ENCODE measurements around the gene POTEJ. TPM values are rescaled to one million over a fixed set of nuclear protein-coding genes. Genes with fewer than 3 reads are reported as not detected.
"Not testable (repeated sequence)": the region's sequence is repeated elsewhere in the genome, so short reads cannot be mapped to it uniquely, and the experiment has no call there.

POTEJ gene
- total and polyA plus RNA-seq, 4 donors, result not detected

- H3K9ac ChIP-seq (ENCODE audit: low read depth in 1 of 2, low read length in 2 of 2); H3K9me3 ChIP-seq (ENCODE audit: control insufficient read depth in 4 of 4, low read length in 3 of 4); H3K4me3 ChIP-seq (ENCODE audit: low read depth in 1 of 3, low read length in 3 of 3); H3K4me1 ChIP-seq (ENCODE audit: control insufficient read depth in 4 of 4, insufficient read depth in 4 of 4, low read length in 3 of 4); H3K27me3 ChIP-seq (ENCODE audit: control insufficient read depth in 4 of 4, insufficient read depth in 4 of 4, low read length in 3 of 4); H3K36me3 ChIP-seq (ENCODE audit: control insufficient read depth in 4 of 4, insufficient read depth in 3 of 4, low read depth in 1 of 4, low read length in 3 of 4); DNase-seq (ENCODE audit: low spot score); H3K27ac ChIP-seq (ENCODE audit: low read depth in 1 of 2, low read length in 2 of 2): not testable (repeated sequence)
- 74% methylated on average over 9 of the region's 10 CpGs for WGBS
These were observed 17.7 kb downstream of the POTEJ start for GRCh38 chr2:130628784-130629475.

- H3K9me3 ChIP-seq (ENCODE audit: control insufficient read depth in 4 of 4, low read length in 3 of 4); H3K9ac ChIP-seq (ENCODE audit: low read depth in 1 of 2, low read length in 2 of 2); H3K4me3 ChIP-seq (ENCODE audit: low read depth in 1 of 3, low read length in 3 of 3); H3K4me1 ChIP-seq (ENCODE audit: control insufficient read depth in 4 of 4, insufficient read depth in 4 of 4, low read length in 3 of 4); H3K27ac ChIP-seq (ENCODE audit: low read depth in 1 of 2, low read length in 2 of 2); DNase-seq (ENCODE audit: low spot score); H3K36me3 ChIP-seq (ENCODE audit: control insufficient read depth in 4 of 4, insufficient read depth in 3 of 4, low read depth in 1 of 4, low read length in 3 of 4); H3K27me3 ChIP-seq (ENCODE audit: control insufficient read depth in 4 of 4, insufficient read depth in 4 of 4, low read length in 3 of 4): not testable (repeated sequence)
- WGBS, result 62% methylated on average over 2 of the region's 2 CpGs
These were observed 27.7 kb downstream of the POTEJ start for GRCh38 chr2:130638973-130639372.

- not testable (repeated sequence) for H3K4me3 ChIP-seq (ENCODE audit: low read depth in 1 of 3, low read length in 3 of 3); H3K9ac ChIP-seq (ENCODE audit: low read depth in 1 of 2, low read length in 2 of 2); H3K27me3 ChIP-seq (ENCODE audit: control insufficient read depth in 4 of 4, insufficient read depth in 4 of 4, low read length in 3 of 4); H3K27ac ChIP-seq (ENCODE audit: low read depth in 1 of 2, low read length in 2 of 2); H3K4me1 ChIP-seq (ENCODE audit: control insufficient read depth in 4 of 4, insufficient read depth in 4 of 4, low read length in 3 of 4); DNase-seq (ENCODE audit: low spot score); H3K9me3 ChIP-seq (ENCODE audit: control insufficient read depth in 4 of 4, low read length in 3 of 4); H3K36me3 ChIP-seq (ENCODE audit: control insufficient read depth in 4 of 4, insufficient read depth in 3 of 4, low read depth in 1 of 4, low read length in 3 of 4)
- WGBS, result 63% methylated on average over 4 of the region's 4 CpGs
These were observed 30.4 kb downstream of the POTEJ start for GRCh38 chr2:130641688-130642087.

- 23% methylated on average over 1 of the region's 1 CpG for WGBS
These were observed 38.0 kb downstream of the POTEJ start for GRCh38 chr2:130649285-130649684.

GRCh38 chr2:130664506-130664905 is 53.3 kb downstream of the POTEJ start:
- H3K36me3 ChIP-seq (ENCODE audit: control insufficient read depth in 4 of 4, insufficient read depth in 3 of 4, low read depth in 1 of 4, low read length in 3 of 4); H3K27me3 ChIP-seq (ENCODE audit: control insufficient read depth in 4 of 4, insufficient read depth in 4 of 4, low read length in 3 of 4); H3K9ac ChIP-seq (ENCODE audit: low read depth in 1 of 2, low read length in 2 of 2); DNase-seq (ENCODE audit: low spot score); H3K27ac ChIP-seq (ENCODE audit: low read depth in 1 of 2, low read length in 2 of 2); H3K4me3 ChIP-seq (ENCODE audit: low read depth in 1 of 3, low read length in 3 of 3); H3K9me3 ChIP-seq (ENCODE audit: control insufficient read depth in 4 of 4, low read length in 3 of 4); H3K4me1 ChIP-seq (ENCODE audit: control insufficient read depth in 4 of 4, insufficient read depth in 4 of 4, low read length in 3 of 4): not testable (repeated sequence)
- WGBS, result 91% methylated on average over 6 of the region's 6 CpGs

More at GRCh38 chr2:130649285-130649684, 38.0 kb downstream of the POTEJ start:
- not testable (repeated sequence) for H3K27me3 ChIP-seq (ENCODE audit: control insufficient read depth in 4 of 4, insufficient read depth in 4 of 4, low read length in 3 of 4); H3K4me1 ChIP-seq (ENCODE audit: control insufficient read depth in 4 of 4, insufficient read depth in 4 of 4, low read length in 3 of 4); H3K9ac ChIP-seq (ENCODE audit: low read depth in 1 of 2, low read length in 2 of 2); DNase-seq (ENCODE audit: low spot score); H3K4me3 ChIP-seq (ENCODE audit: low read depth in 1 of 3, low read length in 3 of 3); H3K27ac ChIP-seq (ENCODE audit: low read depth in 1 of 2, low read length in 2 of 2); H3K9me3 ChIP-seq (ENCODE audit: control insufficient read depth in 4 of 4, low read length in 3 of 4); H3K36me3 ChIP-seq (ENCODE audit: control insufficient read depth in 4 of 4, insufficient read depth in 3 of 4, low read depth in 1 of 4, low read length in 3 of 4)

- not testable (repeated sequence) for H3K9me3 ChIP-seq (ENCODE audit: control insufficient read depth in 4 of 4, low read length in 3 of 4); H3K27ac ChIP-seq (ENCODE audit: low read depth in 1 of 2, low read length in 2 of 2); H3K27me3 ChIP-seq (ENCODE audit: control insufficient read depth in 4 of 4, insufficient read depth in 4 of 4, low read length in 3 of 4); H3K9ac ChIP-seq (ENCODE audit: low read depth in 1 of 2, low read length in 2 of 2); DNase-seq (ENCODE audit: low spot score); H3K4me1 ChIP-seq (ENCODE audit: control insufficient read depth in 4 of 4, insufficient read depth in 4 of 4, low read length in 3 of 4); H3K4me3 ChIP-seq (ENCODE audit: low read depth in 1 of 3, low read length in 3 of 3); H3K36me3 ChIP-seq (ENCODE audit: control insufficient read depth in 4 of 4, insufficient read depth in 3 of 4, low read depth in 1 of 4, low read length in 3 of 4)
- 81% methylated on average over 5 of the region's 5 CpGs for WGBS
These were observed 54.4 kb downstream of the POTEJ start for GRCh38 chr2:130665596-130665995.

GRCh38 chr2:130667516-130667915 is 56.3 kb downstream of the POTEJ start:
- H3K4me1 ChIP-seq (ENCODE audit: control insufficient read depth in 4 of 4, insufficient read depth in 4 of 4, low read length in 3 of 4); H3K27ac ChIP-seq (ENCODE audit: low read depth in 1 of 2, low read length in 2 of 2); H3K9me3 ChIP-seq (ENCODE audit: control insufficient read depth in 4 of 4, low read length in 3 of 4); H3K36me3 ChIP-seq (ENCODE audit: control insufficient read depth in 4 of 4, insufficient read depth in 3 of 4, low read depth in 1 of 4, low read length in 3 of 4); H3K9ac ChIP-seq (ENCODE audit: low read depth in 1 of 2, low read length in 2 of 2); H3K4me3 ChIP-seq (ENCODE audit: low read depth in 1 of 3, low read length in 3 of 3); H3K27me3 ChIP-seq (ENCODE audit: control insufficient read depth in 4 of 4, insufficient read depth in 4 of 4, low read length in 3 of 4); DNase-seq (ENCODE audit: low spot score): not testable (repeated sequence)
- 93% methylated on average over 10 of the region's 10 CpGs for WGBS

- not testable (repeated sequence) for H3K9me3 ChIP-seq (ENCODE audit: control insufficient read depth in 4 of 4, low read length in 3 of 4); H3K4me3 ChIP-seq (ENCODE audit: low read depth in 1 of 3, low read length in 3 of 3); H3K4me1 ChIP-seq (ENCODE audit: control insufficient read depth in 4 of 4, insufficient read depth in 4 of 4, low read length in 3 of 4); DNase-seq (ENCODE audit: low spot score); H3K27me3 ChIP-seq (ENCODE audit: control insufficient read depth in 4 of 4, insufficient read depth in 4 of 4, low read length in 3 of 4); H3K36me3 ChIP-seq (ENCODE audit: control insufficient read depth in 4 of 4, insufficient read depth in 3 of 4, low read depth in 1 of 4, low read length in 3 of 4); H3K9ac ChIP-seq (ENCODE audit: low read depth in 1 of 2, low read length in 2 of 2); H3K27ac ChIP-seq (ENCODE audit: low read depth in 1 of 2, low read length in 2 of 2)
- 83% methylated on average over 11 of the region's 13 CpGs for WGBS
These were observed 58.9 kb downstream of the POTEJ start for GRCh38 chr2:130670026-130670745.

All from liver (tissue), 9 donors.